GM12875 (cell line): Measurements from ENCODE around the gene GNA15.

Experiments
- H3K4me3 ChIP-seq: one replicate; pipeline ENCODE4 v1.5.1; 2011; ENCODE audit warnings: low read depth, low read length, control low read depth
- TF ChIP-seq, protein P1 (sequence below): IDR thresholded peaks from 2 replicates; pipeline ENCODE4 v1.5.1; 2011; ENCODE audit warnings: low read depth, mild to moderate bottlenecking, control low read depth, inconsistent platforms, low read length, moderate library complexity, borderline replicate concordance; ENCODE audit not compliant: insufficient read depth

GNA15 gene

DNA sequence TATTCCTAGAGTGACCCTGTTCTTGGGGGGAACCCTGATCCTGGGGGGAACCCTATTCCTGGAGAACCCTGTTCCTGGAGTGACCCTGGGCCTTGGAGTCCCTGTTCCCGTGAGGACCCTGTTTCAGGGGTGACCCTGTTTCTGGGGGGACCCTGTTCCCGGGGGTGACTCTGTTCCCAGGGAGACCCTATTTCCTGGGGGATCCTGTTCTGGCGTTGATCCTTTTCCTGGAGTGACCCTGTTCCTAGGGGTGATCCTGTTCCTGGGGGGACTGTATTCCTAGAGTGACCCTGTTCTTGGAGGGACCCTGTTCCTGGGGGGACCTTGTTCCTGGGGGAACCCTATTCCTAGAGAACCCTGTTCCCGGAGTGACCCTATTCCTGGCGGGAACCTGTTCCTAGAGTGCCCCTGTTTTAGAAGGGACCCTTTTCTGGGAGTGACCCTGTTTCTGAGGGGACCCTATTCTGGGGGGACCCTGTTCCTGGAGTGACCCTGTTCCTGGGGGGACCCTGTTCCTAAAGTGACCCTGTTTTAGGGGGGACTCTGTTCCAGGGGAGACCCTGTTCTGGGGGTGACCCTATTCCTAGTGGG is 15.0 kb downstream of the GNA15 start:
- TF ChIP-seq, protein P1, sequence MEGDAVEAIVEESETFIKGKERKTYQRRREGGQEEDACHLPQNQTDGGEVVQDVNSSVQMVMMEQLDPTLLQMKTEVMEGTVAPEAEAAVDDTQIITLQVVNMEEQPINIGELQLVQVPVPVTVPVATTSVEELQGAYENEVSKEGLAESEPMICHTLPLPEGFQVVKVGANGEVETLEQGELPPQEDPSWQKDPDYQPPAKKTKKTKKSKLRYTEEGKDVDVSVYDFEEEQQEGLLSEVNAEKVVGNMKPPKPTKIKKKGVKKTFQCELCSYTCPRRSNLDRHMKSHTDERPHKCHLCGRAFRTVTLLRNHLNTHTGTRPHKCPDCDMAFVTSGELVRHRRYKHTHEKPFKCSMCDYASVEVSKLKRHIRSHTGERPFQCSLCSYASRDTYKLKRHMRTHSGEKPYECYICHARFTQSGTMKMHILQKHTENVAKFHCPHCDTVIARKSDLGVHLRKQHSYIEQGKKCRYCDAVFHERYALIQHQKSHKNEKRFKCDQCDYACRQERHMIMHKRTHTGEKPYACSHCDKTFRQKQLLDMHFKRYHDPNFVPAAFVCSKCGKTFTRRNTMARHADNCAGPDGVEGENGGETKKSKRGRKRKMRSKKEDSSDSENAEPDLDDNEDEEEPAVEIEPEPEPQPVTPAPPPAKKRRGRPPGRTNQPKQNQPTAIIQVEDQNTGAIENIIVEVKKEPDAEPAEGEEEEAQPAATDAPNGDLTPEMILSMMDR, result no peak
- no peak overlapping the region for H3K4me3 ChIP-seq

DNA sequence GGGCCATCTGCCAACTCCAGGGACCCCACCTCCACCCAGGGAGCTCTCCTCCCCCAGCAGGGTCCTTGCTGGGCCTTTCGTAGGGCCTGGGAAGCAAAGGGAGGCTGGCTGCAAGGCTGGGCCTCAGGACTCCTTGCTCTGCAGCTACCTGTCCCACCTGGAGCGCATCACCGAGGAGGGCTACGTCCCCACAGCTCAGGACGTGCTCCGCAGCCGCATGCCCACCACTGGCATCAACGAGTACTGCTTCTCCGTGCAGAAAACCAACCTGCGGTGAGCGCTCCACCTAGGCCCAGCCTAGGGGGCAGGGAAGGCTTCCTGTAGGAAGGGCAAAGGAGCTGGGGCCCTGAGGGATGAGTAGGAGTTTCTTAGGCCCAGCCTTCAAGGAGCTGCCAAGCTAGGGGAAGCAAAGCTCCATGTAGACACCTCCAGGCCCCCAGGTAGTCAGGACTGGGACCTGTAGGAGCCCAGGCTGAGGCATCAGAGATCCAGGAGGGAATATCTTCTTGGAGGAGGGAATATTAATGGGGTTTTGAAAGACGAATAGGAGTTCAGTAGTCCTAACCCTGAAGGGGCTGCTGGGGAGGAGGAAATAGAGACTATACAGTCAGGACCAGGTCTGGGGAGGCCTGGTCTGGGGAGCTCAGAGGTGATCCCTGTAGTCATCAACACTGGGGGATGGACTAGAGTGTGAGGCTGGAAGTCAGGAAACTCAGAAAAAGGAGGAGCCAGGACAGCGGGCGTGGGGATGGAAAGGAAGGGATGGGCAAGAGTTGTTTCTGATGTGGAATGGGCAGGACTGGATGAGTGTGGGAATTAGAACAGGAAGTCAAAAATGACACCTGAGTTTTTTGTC is 16.0 kb downstream of the GNA15 start:
- TF ChIP-seq, protein P1, result no peak
- H3K4me3 ChIP-seq, result no peak overlapping the region

DNA sequence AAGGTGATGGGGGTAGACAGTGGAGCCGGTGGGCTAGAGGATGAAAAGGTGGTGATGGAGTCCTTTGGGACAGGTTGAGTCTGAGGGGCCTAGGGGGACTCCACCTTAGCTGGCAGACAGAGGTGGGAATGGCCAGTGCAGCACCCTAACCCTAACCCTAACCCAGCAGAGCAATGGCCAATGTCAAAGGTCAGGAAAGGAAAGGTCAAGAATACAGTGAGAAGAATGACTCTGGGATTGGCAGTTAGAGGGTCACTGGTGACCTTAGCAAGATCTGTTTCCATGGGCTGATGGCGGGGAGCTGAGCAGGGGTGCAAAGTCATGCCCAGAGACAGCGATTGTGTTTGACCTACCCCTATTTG is 16.6 kb downstream of the GNA15 start:
- TF ChIP-seq, protein P1, result no peak
- H3K4me3 ChIP-seq, result no peak overlapping the region

DNA sequence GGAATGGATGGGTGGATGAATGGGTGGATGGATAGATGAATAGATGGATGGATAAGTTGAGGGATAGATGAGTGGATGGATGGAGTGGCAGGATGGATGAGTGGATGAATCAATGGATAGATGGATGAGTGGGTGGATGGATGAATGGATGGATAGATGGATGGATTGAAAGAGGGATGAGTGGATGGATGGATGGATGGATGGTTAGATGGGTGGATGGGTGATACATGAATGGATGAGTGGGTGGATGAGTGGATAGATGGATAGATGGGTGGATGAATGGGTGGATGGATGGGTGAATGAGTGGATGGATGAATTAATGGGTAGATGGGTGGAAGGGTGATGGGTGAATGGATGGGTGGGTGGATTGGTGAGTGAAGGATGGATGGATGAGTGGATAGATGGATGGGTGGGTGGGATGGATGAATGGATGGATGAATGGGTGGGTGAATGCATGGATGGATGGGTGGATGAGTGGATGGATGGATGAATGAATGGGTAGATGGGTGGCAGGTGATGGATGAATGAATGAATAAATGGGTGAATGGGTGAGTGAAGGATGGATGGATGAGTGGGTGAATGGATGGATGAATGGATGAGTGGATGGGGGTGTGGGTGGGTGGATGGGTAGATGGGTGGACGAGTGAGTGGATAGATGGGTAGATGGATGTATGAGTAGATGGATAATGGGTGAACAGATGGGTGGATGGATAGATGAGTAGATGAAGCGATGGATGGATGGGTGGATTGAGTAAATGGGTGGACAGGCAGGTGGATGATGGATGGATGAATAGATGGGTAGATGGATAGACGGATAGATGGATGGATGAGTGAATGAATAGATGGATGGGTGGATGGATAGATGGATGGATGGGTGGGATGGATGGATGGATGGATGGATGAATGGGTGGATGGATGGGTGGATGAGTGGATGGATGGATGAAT is 17.7 kb downstream of the GNA15 start:
- no peak overlapping the region for H3K4me3 ChIP-seq
- TF ChIP-seq, protein P1, result no peak

DNA sequence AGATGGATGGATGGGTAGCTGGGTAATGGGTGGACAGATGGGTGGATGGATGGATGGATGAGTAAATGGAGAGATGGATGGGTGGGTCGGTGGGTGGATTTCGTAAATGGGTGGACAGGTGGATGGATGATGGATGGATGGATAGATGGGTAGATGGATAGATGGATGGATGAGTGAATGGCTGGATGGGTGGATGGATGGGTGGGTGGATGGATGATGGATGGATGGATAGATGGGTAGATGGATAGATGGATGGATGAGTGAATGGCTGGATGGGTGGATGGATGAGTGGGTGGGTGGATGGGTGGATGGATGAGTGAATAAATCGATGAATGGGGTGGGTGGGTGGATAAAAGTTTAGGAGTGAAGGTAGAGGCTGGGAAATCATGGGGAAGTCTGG is 18.6 kb downstream of the GNA15 start:
- H3K4me3 ChIP-seq, result peak overlapping the region; percentile 50

DNA sequence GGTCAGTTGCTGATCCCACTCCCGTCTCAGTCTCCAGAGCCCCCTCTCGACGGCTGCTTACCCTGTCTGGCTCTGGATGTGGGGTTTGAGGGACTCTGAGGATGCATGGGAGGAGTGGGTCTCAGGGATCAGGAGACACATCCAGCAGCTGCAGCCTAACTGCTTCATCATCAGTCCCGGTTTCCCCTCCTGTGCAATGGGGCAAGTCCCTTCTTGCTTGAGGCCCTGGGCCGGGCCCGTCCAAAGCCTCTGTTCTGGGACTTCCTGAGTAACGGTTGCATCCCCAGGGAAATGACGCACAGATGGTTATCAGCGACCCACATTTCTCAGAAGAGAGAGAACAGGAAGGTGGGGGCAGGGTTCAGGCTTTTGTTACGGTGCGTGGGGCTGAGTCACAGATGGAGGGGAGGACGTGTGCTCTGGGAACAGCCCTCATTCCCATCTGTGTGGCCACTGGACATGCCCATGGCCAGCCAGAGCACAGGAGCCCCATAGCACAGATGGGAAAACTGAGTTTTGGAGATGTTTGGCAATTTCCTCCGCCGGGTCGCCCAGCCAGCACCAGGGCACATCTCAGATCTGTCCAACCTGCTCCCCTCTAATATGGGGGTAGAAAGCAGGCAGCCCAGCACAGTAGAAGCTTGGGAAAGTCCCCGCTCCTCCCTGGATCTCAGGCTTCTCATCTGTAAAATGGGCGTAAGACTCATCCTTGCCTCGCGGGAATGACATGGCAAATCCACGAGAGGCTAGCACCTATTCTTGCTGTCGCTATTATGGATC is 19.3 kb downstream of the GNA15 start:
- peak overlapping the region; percentile 50 for H3K4me3 ChIP-seq
- TF ChIP-seq, protein P1, result no peak
